Tibial nerve (tissue), 4 donors: ENCODE measurements around the gene C1orf159. TPM values are rescaled to one million over a fixed set of nuclear protein-coding genes. Genes with fewer than 3 reads are reported as not detected.

Experiments
- DNase-seq, 2 donors: peaks; one replicate each; pipeline ENCODE4 v3.0.0-alpha.2; 2019; ENCODE audit warnings: low spot score in 2 of 2
- H3K27ac ChIP-seq, 4 donors: fragments of 200-600 bp; sonication (generic) in 3 of 4; one replicate each; pipeline ENCODE4 v1.5.1; 2017 to 2019; ENCODE audit warnings: mild to moderate bottlenecking in 1 of 4
- H3K27me3 ChIP-seq, 2 donors: fragments of 200-600 bp; sonication (generic) in 1 of 2; one replicate each; pipeline versions ENCODE4 v1.5.1 to v1.6.0; 2017 to 2019
- H3K36me3 ChIP-seq, 3 donors: fragments of 200-600 bp; sonication (generic); one replicate each; pipeline ENCODE4 v1.5.1; 2018 to 2019
- H3K4me1 ChIP-seq, 4 donors: fragments of 200-600 bp; sonication (generic) in 3 of 4; one replicate each; pipeline ENCODE4 v1.5.1; 2017 to 2019
- H3K4me3 ChIP-seq, 4 donors: fragments of 200-600 bp; sonication (generic) in 3 of 4; one replicate each; pipeline ENCODE4 v1.5.1; 2017 to 2019; ENCODE audit warnings: mild to moderate bottlenecking in 1 of 4, moderate library complexity in 1 of 4
- H3K9me3 ChIP-seq, 4 donors: fragments of 200-600 bp; sonication (generic) in 3 of 4; one replicate each; pipeline ENCODE4 v1.5.1; 2017 to 2019
- CTCF ChIP-seq, 5 experiments: fragments of 200-600 bp in 3 of 5; fragments of 450-650 bp in 2 of 5; sonication (generic) in 3 of 5; IDR thresholded peaks; one replicate each; pipeline ENCODE4 v1.5.1; 2016 to 2019; ENCODE audit warnings: antibody characterized with exemption in 5 of 5, mild to moderate bottlenecking in 3 of 5, moderate library complexity in 2 of 5
- EP300 ChIP-seq, 2 donors: sonication (generic); formaldehyde crosslinking; IDR thresholded peaks; one replicate each; pipeline ENCODE4 v1.6.1; 2017; ENCODE audit warnings: antibody characterized with exemption in 2 of 2, mild to moderate bottlenecking in 1 of 2
- POLR2A ChIP-seq, 2 donors: fragments of 450-650 bp; IDR thresholded peaks; one replicate each; pipeline ENCODE4 v1.6.1; 2017; ENCODE audit warnings: antibody characterized with exemption in 2 of 2, mild to moderate bottlenecking in 2 of 2, moderate library complexity in 2 of 2
- WGBS, 2 donors: methylation state at CpG; one replicate each; pipeline ENCODE4 v1.1.5; 2018; 5-methylcytosine and 5-hydroxymethylcytosine counted together
- total RNA-seq, 4 donors: library from RNA; depleted of rRNA; stranded (reverse); fragments of >200 nt; gene quantifications; one replicate each; pipeline ENCODE4 v1.1.0, GENCODE V29; 2016

Gene C1orf159
- total RNA-seq, 4 donors from 2014 or later = 18.4 to 29.4 (median 23.1) TPM

GRCh38 chr1:1054971-1055370 lies 60.9 kb downstream of the C1orf159 start:
- H3K27me3 ChIP-seq = peaks cover 0 to 33% of the 10 kb centered on the region in 2 donors
- peaks cover 0 to 59% (median 0%) of the 10 kb centered on the region in 3 donors for H3K36me3 ChIP-seq
- DNase-seq = no peak
- WGBS, 2 donors = 83 to 86% methylated on average over 23 of the region's 23 CpGs
- no peak overlapping the region for H3K27ac ChIP-seq
- H3K4me1 ChIP-seq = peaks cover 0 to 23% (median 11%) of the 10 kb centered on the region in 4 donors
- H3K9me3 ChIP-seq = no peaks in the 10 kb centered on the region
- no peak overlapping the region for H3K4me3 ChIP-seq
- TF ChIP-seq CTCF (IDR thresholded peaks at IDR 0.05) (no peak), POLR2A (IDR thresholded peaks at IDR 0.05) (no peak)

GRCh38 chr1:1054099-1054700 lies 61.7 kb downstream of the C1orf159 start:
- Histone ChIP-seq H3K27ac (no peak overlapping the region), H3K4me3 (no peak overlapping the region), H3K36me3 (peaks cover 0 to 67% (median 0%) of the 10 kb centered on the region in 3 donors), H3K27me3 (peaks cover 0 to 27% of the 10 kb centered on the region in 2 donors), H3K9me3 (no peaks in the 10 kb centered on the region), H3K4me1 (peaks cover 0 to 15% (median 6%) of the 10 kb centered on the region in 4 donors)
- DNase-seq = no peak
- 88 to 92% methylated on average over 8 to 13 of the region's 18 CpGs for WGBS, 2 donors
- TF ChIP-seq EP300 (IDR thresholded peaks at IDR 0.05) = no peak
- TF ChIP-seq POLR2A (IDR thresholded peaks at IDR 0.05) = no peak
- no peak for TF ChIP-seq CTCF (IDR thresholded peaks at IDR 0.05)

GRCh38 chr1:1053682-1054081 lies 62.2 kb downstream of the C1orf159 start:
- TF ChIP-seq EP300 (IDR thresholded peaks at IDR 0.05) (no peak), POLR2A (IDR thresholded peaks at IDR 0.05) (no peak), CTCF (IDR thresholded peaks at IDR 0.05) (no peak)
- WGBS, 2 donors = 85 to 91% methylated on average over 7 to 15 of the region's 18 CpGs
- Histone ChIP-seq H3K4me1 (peaks cover 0 to 10% (median 4%) of the 10 kb centered on the region in 4 donors), H3K4me3 (no peak overlapping the region), H3K27ac (no peak overlapping the region), H3K36me3 (peaks cover 0 to 69% (median 0%) of the 10 kb centered on the region in 3 donors), H3K9me3 (no peaks in the 10 kb centered on the region), H3K27me3 (peaks cover 0 to 22% of the 10 kb centered on the region in 2 donors)
- no peak for DNase-seq

GRCh38 chr1:1053022-1053421 lies 62.9 kb downstream of the C1orf159 start:
- Histone ChIP-seq H3K36me3 (peaks cover 0 to 73% (median 0%) of the 10 kb centered on the region in 3 donors), H3K4me1 (peaks cover 0 to 4% (median under 1%) of the 10 kb centered on the region in 4 donors), H3K9me3 (no peaks in the 10 kb centered on the region), H3K27me3 (peaks cover 0 to 15% of the 10 kb centered on the region in 2 donors), H3K27ac (no peak overlapping the region), H3K4me3 (no peak overlapping the region)
- TF ChIP-seq EP300 (IDR thresholded peaks at IDR 0.05) (no peak), CTCF (IDR thresholded peaks at IDR 0.05) (no peak), POLR2A (IDR thresholded peaks at IDR 0.05) (no peak)
- no peak for DNase-seq
- WGBS, 2 donors = 80 to 85% methylated on average over 15 of the region's 15 CpGs

- no peak overlapping the region for H3K4me3 ChIP-seq
- 91 to 93% methylated on average over 29 of the region's 29 CpGs for WGBS, 2 donors
Measured at GRCh38 chr1:1052003-1052840, 63.7 kb downstream of the C1orf159 start.

More at GRCh38 chr1:1052003-1052840, 63.7 kb downstream of the C1orf159 start:
- Histone ChIP-seq H3K27me3 (peaks cover 0 to 7% of the 10 kb centered on the region in 2 donors), H3K36me3 (peaks cover 0 to 81% (median 0%) of the 10 kb centered on the region in 3 donors), H3K27ac (no peak overlapping the region), H3K4me1 (no peaks in the 10 kb centered on the region), H3K9me3 (no peaks in the 10 kb centered on the region)
- DNase-seq = no peak
- TF ChIP-seq EP300 (IDR thresholded peaks at IDR 0.05) (no peak), POLR2A (IDR thresholded peaks at IDR 0.05) (no peak), CTCF (IDR thresholded peaks at IDR 0.05) (no peak)
